K562 (cell line): ENCODE data around the gene MBOAT2. TPM values are rescaled to one million over a fixed set of nuclear protein-coding genes. Genes with fewer than 3 reads are reported as not detected.

Experiments used
- ATAC-seq: fragments of 200-7000 bp; cut with Tn5 transposase; 3 replicates; pipeline ENCODE4 v1.9.1; 2020; ENCODE audit warnings: moderate library complexity
- BruUV-seq: library from RNA; stranded (reverse); fragments of 400-500 nt; replicated peaks from 2 replicates; lab custom pipeline; 2021; lab: Mats Ljungman, UMichigan
- CTCF ChIA-PET: fragments of 300-600 bp; formaldehyde crosslinking; extraction: SDS; loops from one replicate; lab custom pipeline; 2021; ENCODE audit warnings: low intra/inter-chr PET ratio; lab: Yijun Ruan, JAX
- POLR2A ChIA-PET: fragments of 300-600, 350-650 bp; sonication (Branson Sonifier 250); formaldehyde crosslinking; extraction: SDS; loops from one replicate; lab custom pipeline; 2021; ENCODE audit warnings: antibody characterized with exemption, inconsistent platforms; lab: Yijun Ruan, JAX
- DNase-seq, 4 experiments: peaks; one replicate each; pipeline versions ENCODE4 v3.0.0 to v3.0.0-alpha.2; 2011 to 2018; ENCODE audit warnings: low spot score in 3 of 4, mixed read lengths in 3 of 4; ENCODE audit errors: extremely low read depth in 1 of 4
- FAIRE-seq: peaks from 2 replicates; lab custom pipeline; 2011; peaks lifted over from hg19 to GRCh38; lab: Jason Lieb, UNC
- H2AFZ ChIP-seq: 2 replicates; pipeline ENCODE4 v1.6.0; 2011; ENCODE audit warnings: low read depth, low read length, control low read depth, inconsistent platforms
- H3K27ac ChIP-seq: fragments of 200-600 bp; 3 replicates; pipeline ENCODE4 v1.8.0; 2011; ENCODE audit warnings: low read depth, mild to moderate bottlenecking, control low read depth, inconsistent platforms, low read length, moderate library complexity, mixed read lengths; ENCODE audit errors: extremely low read depth
- H3K27me3 ChIP-seq, 2 experiments: fragments of 300-600 bp in 1 of 2; 2 replicates in 1 of 2; 3 replicates in 1 of 2; pipeline versions ENCODE4 v1.6.0 to v1.8.0; 2011; ENCODE audit warnings: inconsistent platforms in 2 of 2, low read length in 2 of 2, mild to moderate bottlenecking in 1 of 2, mixed read lengths in 1 of 2, moderate library complexity in 1 of 2; ENCODE audit not compliant: control insufficient read depth in 2 of 2, insufficient read depth in 2 of 2
- H3K36me3 ChIP-seq: fragments of 300-600 bp; 3 replicates; pipeline ENCODE4 v1.8.0; 2011; ENCODE audit warnings: mild to moderate bottlenecking, low read length, inconsistent platforms; ENCODE audit not compliant: control insufficient read depth, insufficient read depth
- H3K4me1 ChIP-seq, 2 experiments: fragments of 200-600 bp in 1 of 2; replicated peaks in 1 of 2; 2 replicates in 1 of 2; 3 replicates in 1 of 2; pipeline versions ENCODE4 v1.5.1 to v1.8.0; 2011; ENCODE audit warnings: inconsistent platforms in 2 of 2, low read length in 2 of 2, mild to moderate bottlenecking in 1 of 2, mixed read lengths in 1 of 2, moderate library complexity in 1 of 2; ENCODE audit not compliant: control insufficient read depth in 2 of 2, insufficient read depth in 2 of 2
- H3K4me2 ChIP-seq: 2 replicates; pipeline ENCODE4 v1.6.1; 2011; ENCODE audit warnings: low read length, control low read depth, inconsistent platforms, mixed read lengths; ENCODE audit not compliant: insufficient read depth
- H3K4me3 ChIP-seq: fragments of 200-600 bp; sonication (generic), shearing (Covaris generic); 2 replicates; pipeline ENCODE4 v1.5.1; 2016; ENCODE audit warnings: control low read depth, inconsistent platforms
- H3K79me2 ChIP-seq: fragments of 200-600 bp; 3 replicates; pipeline ENCODE4 v1.8.0; 2011; ENCODE audit warnings: low read length, inconsistent platforms; ENCODE audit not compliant: control insufficient read depth, insufficient read depth
- H3K9ac ChIP-seq, 2 experiments: 2 replicates each; pipeline versions ENCODE4 v1.6.0 to v1.6.1; 2011; ENCODE audit warnings: low read depth in 2 of 2, low read length in 2 of 2, control low read depth in 1 of 2, inconsistent platforms in 1 of 2, mild to moderate bottlenecking in 1 of 2, mixed read lengths in 1 of 2; ENCODE audit not compliant: insufficient read depth in 1 of 2
- H3K9me1 ChIP-seq: one replicate; pipeline ENCODE4 v1.6.0; 2011; ENCODE audit warnings: inconsistent platforms, mild to moderate bottlenecking, low read length, moderate library complexity; ENCODE audit not compliant: control insufficient read depth, insufficient read depth
- H3K9me3 ChIP-seq: replicated peaks from 2 replicates; pipeline ENCODE4 v1.5.1; 2011; ENCODE audit warnings: low read depth, low read length, inconsistent platforms; ENCODE audit not compliant: control insufficient read depth, insufficient read depth
- H4K20me1 ChIP-seq: replicated peaks from 2 replicates; pipeline ENCODE4 v1.6.1; 2011; ENCODE audit warnings: low read length, inconsistent platforms, mixed read lengths; ENCODE audit not compliant: control insufficient read depth, insufficient read depth
- CREB1 ChIP-seq, 2 experiments: sonication (generic) in 1 of 2; formaldehyde crosslinking in 1 of 2; IDR thresholded peaks; 2 replicates each; pipeline versions ENCODE4 v1.6.1 to v1.8.0; 2012 to 2022; ENCODE audit warnings: inconsistent platforms in 1 of 2, mild to moderate bottlenecking in 1 of 2, missing genetic modification reagents in 1 of 2, moderate library complexity in 1 of 2
- EP300 ChIP-seq: IDR thresholded peaks from 2 replicates; pipeline ENCODE4 v1.6.1; 2012; ENCODE audit warnings: low read length, improper control_type of control experiment
- FOSL1 ChIP-seq: fragments of 200-800 bp; sonication (Bioruptor generic); conservative IDR thresholded peaks from 2 replicates; pipeline ENCODE4 v1.6.1; 2016; ENCODE audit warnings: missing genetic modification characterization, missing compliant biosample characterization
- PCBP1 ChIP-seq: fragments of 200-400 bp; formaldehyde crosslinking; IDR thresholded peaks from 2 replicates; pipeline ENCODE4 v1.6.1; 2018; ENCODE audit warnings: mild to moderate bottlenecking, low read depth, low read length; ENCODE audit not compliant: poor library complexity, severe bottlenecking
- RFX5 ChIP-seq: IDR thresholded peaks from 2 replicates; pipeline ENCODE4 v1.6.1; 2011; ENCODE audit warnings: low read depth, mild to moderate bottlenecking, improper control_type of control experiment, low read length
- ZNF124 ChIP-seq: sonication (generic); formaldehyde crosslinking; IDR thresholded peaks from 2 replicates; pipeline ENCODE4 v1.8.1; 2022; ENCODE audit warnings: missing genetic modification reagents
- ZNF75A ChIP-seq: fragments of 450-650 bp; formaldehyde crosslinking; IDR thresholded peaks from 2 replicates; pipeline ENCODE4 v1.4.0; 2020; ENCODE audit warnings: mild to moderate bottlenecking
- WGBS: fragments of 100-300 bp; shearing (Covaris generic); methylation state at CpG from one replicate; pipeline ENCODE4 v1.1.6; 2016; ENCODE audit warnings: low coverage, mixed read lengths; ENCODE audit not compliant: insufficient coverage; ENCODE audit errors: missing lambda C conversion rate; 5-methylcytosine and 5-hydroxymethylcytosine counted together
- in situ Hi-C: fragments of 300-500 bp; cut with MboI; formaldehyde crosslinking; loops from 4 replicates; pipeline ENCODE4 v1.15.0; 2018; ENCODE audit warnings: inconsistent platforms, mixed read lengths
- intact Hi-C: fragments of 100-400 bp; cut with micrococcal nuclease; formaldehyde crosslinking; loops from 2 replicates; pipeline ENCODE4 v1.14.2; 2022
- polyA plus RNA-seq, 8 experiments: library from polyadenylated mRNA; depleted of rRNA in 4 of 8; stranded (reverse) in 5 of 8; unstranded in 3 of 8; fragments of >200 nt; fragmentation: Nextera tagmentation in 2 of 8; fragmentation: Illumina TruSeq in 1 of 8; extraction: Ambion mirVana in 2 of 8; extraction: Trizol in 1 of 8; gene quantifications; 2 replicates each; pipeline versions ENCODE4 v1.2.1 to v1.2.3, GENCODE V29; 2011 to 2014; ENCODE audit warnings: inconsistent platforms in 1 of 8, missing spikeins in 1 of 8
- total RNA-seq, 7 experiments: library from RNA; depleted of rRNA in 6 of 7; stranded (reverse); fragments of >200 nt in 6 of 7; fragmentation: Illumina TruSeq in 2 of 7; extraction: Trizol in 2 of 7; gene quantifications; 2 replicates each; pipeline versions ENCODE4 v1.2.1 to v1.2.3, GENCODE V29; 2011 to 2021; ENCODE audit warnings: low replicate concordance in 1 of 7
- TF ChIP-seq, protein P1 (sequence below), 2 experiments: fragments of 450-650 bp in 1 of 2; sonication (generic) in 1 of 2; formaldehyde crosslinking in 1 of 2; IDR thresholded peaks in 1 of 2; conservative IDR thresholded peaks in 1 of 2; 2 replicates each; pipeline versions ENCODE4 v1.6.1 to v1.8.1; 2016 to 2023; ENCODE audit warnings: mild to moderate bottlenecking in 2 of 2, moderate library complexity in 2 of 2, inconsistent platforms in 1 of 2, missing genetic modification reagents in 1 of 2
- TF ChIP-seq, protein P2 (sequence below): fragments of 450-650 bp; IDR thresholded peaks from one replicate; pipeline ENCODE4 v1.6.1; 2018; ENCODE audit warnings: mild to moderate bottlenecking, moderate library complexity; ENCODE audit not compliant: partially characterized antibody
- TF ChIP-seq, protein P3 (sequence below): fragments of 450-650 bp; IDR thresholded peaks from 2 replicates; pipeline ENCODE4 v1.6.1; 2016; ENCODE audit warnings: low read depth

Gene MBOAT2
- total and polyA plus RNA-seq, 9 of the 15 experiments (the other 6 are each of a cell fraction or from before 2014, with no cell fraction given), result 8.4 to 122 (median 27.6) TPM

DNA sequence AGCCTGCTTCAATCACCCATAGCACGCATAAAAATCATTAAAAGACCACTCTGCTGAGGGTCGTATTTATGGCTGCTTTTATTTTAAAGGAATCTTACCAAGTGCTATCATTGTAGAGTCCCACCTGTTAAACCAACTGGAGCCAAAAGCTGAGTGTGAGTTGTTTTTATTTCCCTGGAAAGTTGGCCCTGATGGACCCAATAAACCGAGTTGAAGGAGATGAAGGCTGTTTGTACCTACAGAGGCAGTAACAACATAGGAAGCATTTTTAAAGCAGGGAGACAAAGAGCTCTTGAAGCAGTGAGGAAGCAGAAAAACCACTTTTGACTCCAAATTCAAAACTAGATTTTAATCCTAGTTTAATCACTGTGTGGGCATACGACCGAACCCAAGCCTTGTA lies 6.4 kb downstream of the MBOAT2 start:
- DNase-seq, result no peak
- Histone ChIP-seq H3K9me1 (no peaks in the 10 kb centered on the region), H3K9me3 (no peaks in the 10 kb centered on the region), H3K79me2 (peaks cover 97% of the 10 kb centered on the region), H3K36me3 (peaks cover 5% of the 10 kb centered on the region), H3K9ac (peak overlapping the region in 1 of 2 experiments; percentile 58; a peak in 2 of 4 replicates), H4K20me1 (no peaks in the 10 kb centered on the region; the same call in 1 of the 2 replicates), H3K4me2 (no peak overlapping the region), H3K27me3 (no peaks in the 10 kb centered on the region), H2AFZ (no peak overlapping the region), H3K4me1 (peaks cover 15 to 37% of the 10 kb centered on the region in 2 experiments), H3K4me3 (no peak overlapping the region), H3K27ac (no peak overlapping the region)
- intact Hi-C loops (no loop called here), in situ Hi-C loops (no loop called here)
- ChIA-PET CTCF (interaction anchor here (1.1 kb wide), 1 partner anchor 10 kb away, joined by 3 read pairs; no protein-coding TSS in a partner anchor), POLR2A (interaction anchor here (0.6 to 1.3 kb wide), 2 partner anchors 10 to 110 kb away, joined by 3 read pairs; no protein-coding TSS in a partner anchor)
- ATAC-seq, result no peak
- WGBS, result 84% methylated on average over 5 of the region's 5 CpGs
- BruUV-seq, result no TSS peak
- TF ChIP-seq PCBP1, result no peak
- TF ChIP-seq, protein P1, sequence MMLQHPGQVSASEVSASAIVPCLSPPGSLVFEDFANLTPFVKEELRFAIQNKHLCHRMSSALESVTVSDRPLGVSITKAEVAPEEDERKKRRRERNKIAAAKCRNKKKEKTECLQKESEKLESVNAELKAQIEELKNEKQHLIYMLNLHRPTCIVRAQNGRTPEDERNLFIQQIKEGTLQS (IDR thresholded peaks at IDR 0.05), result no peak
- TF ChIP-seq, protein P1 (CRISPR knock-in tag; conservative IDR thresholded peaks at IDR 0.05), result no peak
- no peak for TF ChIP-seq CREB1 (IDR thresholded peaks at IDR 0.05)
- no peak for TF ChIP-seq CREB1 (CRISPR knock-in tag; IDR thresholded peaks at IDR 0.05)
- no peak for TF ChIP-seq ZNF75A (CRISPR knock-in tag)
- TF ChIP-seq FOSL1 (tag), result no peak
- TF ChIP-seq ZNF124, result no peak
- TF ChIP-seq, protein P2, sequence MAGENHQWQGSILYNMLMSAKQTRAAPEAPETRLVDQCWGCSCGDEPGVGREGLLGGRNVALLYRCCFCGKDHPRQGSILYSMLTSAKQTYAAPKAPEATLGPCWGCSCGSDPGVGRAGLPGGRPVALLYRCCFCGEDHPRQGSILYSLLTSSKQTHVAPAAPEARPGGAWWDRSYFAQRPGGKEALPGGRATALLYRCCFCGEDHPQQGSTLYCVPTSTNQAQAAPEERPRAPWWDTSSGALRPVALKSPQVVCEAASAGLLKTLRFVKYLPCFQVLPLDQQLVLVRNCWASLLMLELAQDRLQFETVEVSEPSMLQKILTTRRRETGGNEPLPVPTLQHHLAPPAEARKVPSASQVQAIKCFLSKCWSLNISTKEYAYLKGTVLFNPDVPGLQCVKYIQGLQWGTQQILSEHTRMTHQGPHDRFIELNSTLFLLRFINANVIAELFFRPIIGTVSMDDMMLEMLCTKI, result no peak
- no peak for TF ChIP-seq RFX5
- no peak for TF ChIP-seq EP300
- TF ChIP-seq, protein P3, sequence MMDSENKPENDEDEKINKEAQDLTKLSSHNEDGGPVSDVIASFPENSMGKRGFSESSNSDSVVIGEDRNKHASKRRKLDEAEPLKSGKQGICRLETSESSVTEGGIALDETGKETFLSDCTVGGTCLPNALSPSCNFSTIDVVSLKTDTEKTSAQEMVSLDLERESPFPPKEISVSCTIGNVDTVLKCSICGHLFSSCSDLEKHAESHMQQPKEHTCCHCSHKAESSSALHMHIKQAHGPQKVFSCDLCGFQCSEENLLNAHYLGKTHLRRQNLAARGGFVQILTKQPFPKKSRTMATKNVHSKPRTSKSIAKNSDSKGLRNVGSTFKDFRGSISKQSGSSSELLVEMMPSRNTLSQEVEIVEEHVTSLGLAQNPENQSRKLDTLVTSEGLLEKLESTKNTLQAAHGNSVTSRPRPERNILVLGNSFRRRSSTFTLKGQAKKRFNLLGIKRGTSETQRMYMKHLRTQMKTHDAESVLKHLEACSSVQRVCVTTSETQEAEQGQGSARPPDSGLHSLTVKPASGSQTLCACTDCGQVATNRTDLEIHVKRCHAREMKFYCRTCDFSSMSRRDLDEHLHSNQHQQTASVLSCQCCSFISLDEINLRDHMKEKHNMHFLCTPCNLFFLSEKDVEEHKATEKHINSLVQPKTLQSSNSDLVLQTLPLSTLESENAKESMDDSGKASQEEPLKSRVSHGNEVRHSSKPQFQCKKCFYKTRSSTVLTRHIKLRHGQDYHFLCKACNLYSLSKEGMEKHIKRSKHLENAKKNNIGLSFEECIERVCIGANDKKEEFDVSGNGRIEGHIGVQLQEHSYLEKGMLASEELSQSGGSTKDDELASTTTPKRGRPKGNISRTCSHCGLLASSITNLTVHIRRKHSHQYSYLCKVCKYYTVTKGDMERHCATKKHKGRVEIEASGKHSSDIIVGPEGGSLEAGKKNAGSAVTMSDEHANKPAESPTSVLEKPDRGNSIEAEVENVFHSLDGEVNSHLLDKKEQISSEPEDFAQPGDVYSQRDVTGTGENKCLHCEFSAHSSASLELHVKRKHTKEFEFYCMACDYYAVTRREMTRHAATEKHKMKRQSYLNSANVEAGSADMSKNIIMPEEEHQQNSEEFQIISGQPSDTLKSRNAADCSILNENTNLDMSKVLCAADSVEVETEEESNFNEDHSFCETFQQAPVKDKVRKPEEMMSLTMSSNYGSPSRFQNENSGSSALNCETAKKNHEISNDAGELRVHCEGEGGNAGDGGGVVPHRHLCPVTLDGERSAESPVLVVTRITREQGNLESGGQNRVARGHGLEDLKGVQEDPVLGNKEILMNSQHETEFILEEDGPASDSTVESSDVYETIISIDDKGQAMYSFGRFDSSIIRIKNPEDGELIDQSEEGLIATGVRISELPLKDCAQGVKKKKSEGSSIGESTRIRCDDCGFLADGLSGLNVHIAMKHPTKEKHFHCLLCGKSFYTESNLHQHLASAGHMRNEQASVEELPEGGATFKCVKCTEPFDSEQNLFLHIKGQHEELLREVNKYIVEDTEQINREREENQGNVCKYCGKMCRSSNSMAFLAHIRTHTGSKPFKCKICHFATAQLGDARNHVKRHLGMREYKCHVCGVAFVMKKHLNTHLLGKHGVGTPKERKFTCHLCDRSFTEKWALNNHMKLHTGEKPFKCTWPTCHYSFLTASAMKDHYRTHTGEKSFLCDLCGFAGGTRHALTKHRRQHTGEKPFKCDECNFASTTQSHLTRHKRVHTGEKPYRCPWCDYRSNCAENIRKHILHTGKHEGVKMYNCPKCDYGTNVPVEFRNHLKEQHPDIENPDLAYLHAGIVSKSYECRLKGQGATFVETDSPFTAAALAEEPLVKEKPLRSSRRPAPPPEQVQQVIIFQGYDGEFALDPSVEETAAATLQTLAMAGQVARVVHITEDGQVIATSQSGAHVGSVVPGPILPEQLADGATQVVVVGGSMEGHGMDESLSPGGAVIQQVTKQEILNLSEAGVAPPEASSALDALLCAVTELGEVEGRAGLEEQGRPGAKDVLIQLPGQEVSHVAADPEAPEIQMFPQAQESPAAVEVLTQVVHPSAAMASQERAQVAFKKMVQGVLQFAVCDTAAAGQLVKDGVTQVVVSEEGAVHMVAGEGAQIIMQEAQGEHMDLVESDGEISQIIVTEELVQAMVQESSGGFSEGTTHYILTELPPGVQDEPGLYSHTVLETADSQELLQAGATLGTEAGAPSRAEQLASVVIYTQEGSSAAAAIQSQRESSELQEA, result no peak
- no peak for FAIRE-seq
